Liver (tissue), 9 donors: ENCODE results near the gene ATP8B3. TPM values are rescaled to one million over a fixed set of nuclear protein-coding genes. Genes with fewer than 3 reads are reported as not detected.

Source experiments
- DNase-seq: peaks from one replicate; pipeline ENCODE4 v3.0.0-alpha.2; 2017; ENCODE audit warnings: low spot score
- H3K27ac ChIP-seq, 2 donors: one replicate each; pipeline ENCODE4 v1.7.0; 2013; ENCODE audit warnings: inconsistent platforms in 2 of 2, low read length in 2 of 2, control low read depth in 1 of 2, low read depth in 1 of 2, mild to moderate bottlenecking in 1 of 2
- H3K27me3 ChIP-seq, 4 donors: one replicate each; pipeline versions ENCODE4 v1.6.1 to v1.7.0; 2013; ENCODE audit warnings: low read length in 3 of 4, inconsistent platforms in 1 of 4, mild to moderate bottlenecking in 1 of 4, moderate library complexity in 1 of 4; ENCODE audit not compliant: control insufficient read depth in 4 of 4, insufficient read depth in 4 of 4
- H3K36me3 ChIP-seq, 4 donors: one replicate each; pipeline versions ENCODE4 v1.6.1 to v1.7.0; 2013; ENCODE audit warnings: low read length in 3 of 4, mild to moderate bottlenecking in 3 of 4, low read depth in 1 of 4, moderate library complexity in 1 of 4; ENCODE audit not compliant: control insufficient read depth in 4 of 4, insufficient read depth in 3 of 4
- H3K4me1 ChIP-seq, 4 donors: one replicate each; pipeline versions ENCODE4 v1.6.1 to v1.7.0; 2013; ENCODE audit warnings: low read length in 3 of 4, mild to moderate bottlenecking in 3 of 4, moderate library complexity in 1 of 4; ENCODE audit not compliant: control insufficient read depth in 4 of 4, insufficient read depth in 4 of 4
- H3K4me3 ChIP-seq, 3 donors: one replicate each; pipeline versions ENCODE4 v1.6.1 to v1.7.0; 2013; ENCODE audit warnings: low read length in 3 of 3, control low read depth in 1 of 3, low read depth in 1 of 3, mild to moderate bottlenecking in 1 of 3
- H3K9ac ChIP-seq, 2 donors: one replicate each; pipeline ENCODE4 v1.7.0; 2013; ENCODE audit warnings: low read length in 2 of 2, mild to moderate bottlenecking in 2 of 2, moderate library complexity in 2 of 2, control low read depth in 1 of 2, low read depth in 1 of 2
- H3K9me3 ChIP-seq, 4 donors: one replicate each; pipeline versions ENCODE4 v1.6.1 to v1.7.0; 2013; ENCODE audit warnings: low read length in 3 of 4; ENCODE audit not compliant: control insufficient read depth in 4 of 4
- ATF3 ChIP-seq: IDR thresholded peaks from 2 replicates; pipeline ENCODE4 v1.6.1; 2016; ENCODE audit warnings: antibody characterized with exemption
- CTCF ChIP-seq: fragments of 150-350 bp; IDR thresholded peaks from 2 replicates; pipeline ENCODE4 v1.5.1; 2017; ENCODE audit warnings: improper control_type of control experiment, low read depth, low read length; ENCODE audit not compliant: missing input control
- FOXA1 ChIP-seq: IDR thresholded peaks from 2 replicates; pipeline ENCODE4 v1.6.1; 2016; ENCODE audit warnings: antibody characterized with exemption
- FOXA2 ChIP-seq: IDR thresholded peaks from 2 replicates; pipeline ENCODE4 v1.6.1; 2016; ENCODE audit warnings: antibody characterized with exemption
- GABPA ChIP-seq, 2 donors: IDR thresholded peaks in 1 of 2; conservative IDR thresholded peaks in 1 of 2; 2 replicates each; pipeline ENCODE4 v1.6.1; 2016; ENCODE audit warnings: antibody characterized with exemption in 2 of 2, mild to moderate bottlenecking in 1 of 2, moderate library complexity in 1 of 2
- HNF4A ChIP-seq, 2 donors: conservative IDR thresholded peaks; 2 replicates each; pipeline ENCODE4 v1.6.1; 2016; ENCODE audit warnings: antibody characterized with exemption in 2 of 2, mild to moderate bottlenecking in 2 of 2
- HNF4G ChIP-seq: IDR thresholded peaks from 2 replicates; pipeline ENCODE4 v1.6.1; 2016; ENCODE audit warnings: antibody characterized with exemption
- JUND ChIP-seq, 2 donors: IDR thresholded peaks; 2 replicates each; pipeline ENCODE4 v1.6.1; 2016; ENCODE audit warnings: antibody characterized with exemption in 2 of 2
- NR2F2 ChIP-seq: IDR thresholded peaks from 2 replicates; pipeline ENCODE4 v1.6.1; 2016; ENCODE audit warnings: antibody characterized with exemption
- RAD21 ChIP-seq, 2 donors: IDR thresholded peaks; 2 replicates each; pipeline ENCODE4 v1.6.1; 2016; ENCODE audit warnings: antibody characterized with exemption in 2 of 2, mild to moderate bottlenecking in 2 of 2
- REST ChIP-seq: IDR thresholded peaks from 2 replicates; pipeline ENCODE4 v1.6.1; 2016; ENCODE audit warnings: antibody characterized with exemption, mild to moderate bottlenecking
- SP1 ChIP-seq: IDR thresholded peaks from 2 replicates; pipeline ENCODE4 v1.6.1; 2018; ENCODE audit warnings: antibody characterized with exemption, mild to moderate bottlenecking
- YY1 ChIP-seq: IDR thresholded peaks from 2 replicates; pipeline ENCODE4 v1.6.1; 2016; ENCODE audit warnings: antibody characterized with exemption, mild to moderate bottlenecking
- ZBTB33 ChIP-seq: IDR thresholded peaks from 2 replicates; pipeline ENCODE4 v1.6.1; 2016; ENCODE audit warnings: antibody characterized with exemption
- WGBS: extraction: QIAGEN DNeasy Blood & Tissue Kit; methylation state at CpG from one replicate; pipeline ENCODE4 v1.1.7; 2013; 5-methylcytosine and 5-hydroxymethylcytosine counted together
- polyA plus RNA-seq, 2 donors: library from polyadenylated mRNA; stranded (reverse) in 1 of 2; unstranded in 1 of 2; fragments of 200-250 nt in 1 of 2; fragments of >200 nt in 1 of 2; fragmentation: Nextera tagmentation in 1 of 2; extraction: Ambion mirVana in 1 of 2; gene quantifications; one replicate each; pipeline versions ENCODE4 v1.2.1 to v1.2.3, GENCODE V29; 2013 to 2015
- total RNA-seq, 2 donors: library from RNA; depleted of rRNA; stranded (reverse); fragments of >200 nt; gene quantifications; one replicate each; pipeline ENCODE4 v1.2.3, GENCODE V29; 2014
- donor health status: healthy.
- donor health status: healthy.
- donor health status: healthy.
- donor health status: healthy.
- donor health status: healthy.

The ATP8B3 gene
- total and polyA plus RNA-seq, 4 donors: 0.42 to 3.1 (median 0.52) TPM

- TF ChIP-seq SP1: no peak
- no peak for TF ChIP-seq HNF4A (conservative IDR thresholded peaks at IDR 0.05)
- no peak for TF ChIP-seq FOXA2
- no peak for TF ChIP-seq REST
- no peak for TF ChIP-seq JUND (IDR thresholded peaks at IDR 0.05)
- TF ChIP-seq RAD21 (IDR thresholded peaks at IDR 0.05): no peak
- TF ChIP-seq GABPA (IDR thresholded peaks at IDR 0.05 in 1 of 2, conservative IDR thresholded peaks at IDR 0.05 in 1 of 2): no peak
- no peak for TF ChIP-seq FOXA1
- TF ChIP-seq NR2F2: no peak
- no peak for TF ChIP-seq ATF3
- no peak for TF ChIP-seq ZBTB33
- TF ChIP-seq CTCF: no peak
- TF ChIP-seq YY1: no peak
- TF ChIP-seq HNF4G: no peak
- 74% methylated on average over 28 of the region's 28 CpGs for WGBS
- no peak for DNase-seq
- peak overlapping the region in 1 of 3 donors; percentile 94 for H3K4me3 ChIP-seq
- peak overlapping the region in 1 of 2 donors; percentile 21 for H3K9ac ChIP-seq
- no peaks in the 10 kb centered on the region for H3K9me3 ChIP-seq
- H3K27ac ChIP-seq: peak overlapping the region; percentile 74 to 79
- H3K4me1 ChIP-seq: peaks cover 34 to 73% (median 53%) of the 10 kb centered on the region in 4 donors
- H3K36me3 ChIP-seq: no peaks in the 10 kb centered on the region
- H3K27me3 ChIP-seq: no peaks in the 10 kb centered on the region
These were observed 48.9 kb upstream of the ATP8B3 start for GRCh38 chr19:1860821-1861598.
